HG02981 (cell line): ENCODE results near the gene GTPBP6.
"Not testable (repeated sequence)": the region's sequence is repeated elsewhere in the genome, so short reads cannot be mapped to it uniquely, and the experiment has no call there.

ENCODE experiments used
- ATAC-seq: cut with Tn5 transposase; IDR thresholded peaks from one replicate; pipeline ENCODE4 v1.9.1; 2021; ENCODE audit warnings: mild to moderate bottlenecking, moderate library complexity; ENCODE audit not compliant: unreplicated experiment

GTPBP6 gene

GRCh38 chrX:352181-352580, 33.6 kb upstream of the GTPBP6 start:
- no peak for ATAC-seq

- ATAC-seq, result no peak
These were observed 33.1 kb upstream of the GTPBP6 start for GRCh38 chrX:351736-352135.

- not testable (repeated sequence) for ATAC-seq
These were observed 32.7 kb upstream of the GTPBP6 start for GRCh38 chrX:351324-351641.

- ATAC-seq, result no peak
These were observed 32.1 kb upstream of the GTPBP6 start for GRCh38 chrX:350534-351323.

GRCh38 chrX:350148-350533, 31.5 kb upstream of the GTPBP6 start:
- no peak for ATAC-seq

GRCh38 chrX:349702-350101, 31.1 kb upstream of the GTPBP6 start:
- no peak for ATAC-seq

- ATAC-seq, result no peak
These were observed 30.6 kb upstream of the GTPBP6 start for GRCh38 chrX:349196-349595.

GRCh38 chrX:348461-349117, 30.0 kb upstream of the GTPBP6 start:
- no peak for ATAC-seq

GRCh38 chrX:347351-348117, 28.9 kb upstream of the GTPBP6 start:
- ATAC-seq, result no peak

GRCh38 chrX:346034-346813, 27.6 kb upstream of the GTPBP6 start:
- no peak for ATAC-seq

GRCh38 chrX:345020-345925, 26.7 kb upstream of the GTPBP6 start:
- no peak for ATAC-seq

- ATAC-seq, result no peak
These were observed 25.8 kb upstream of the GTPBP6 start for GRCh38 chrX:344371-344901.

- ATAC-seq, result no peak
These were observed 23.0 kb upstream of the GTPBP6 start for GRCh38 chrX:341541-342101.

GRCh38 chrX:340641-341423, 22.2 kb upstream of the GTPBP6 start:
- no peak for ATAC-seq

- ATAC-seq, result no peak
These were observed 21.5 kb upstream of the GTPBP6 start for GRCh38 chrX:340121-340520.

- ATAC-seq, result no peak
These were observed 20.3 kb upstream of the GTPBP6 start for GRCh38 chrX:338836-339400.

- ATAC-seq, result no peak
These were observed 19.8 kb upstream of the GTPBP6 start for GRCh38 chrX:338281-338835.

GRCh38 chrX:337331-337831, 18.8 kb upstream of the GTPBP6 start:
- no peak for ATAC-seq
